ENCODE measurements around the gene ZFYVE16. TPM values are rescaled to one million over a fixed set of nuclear protein-coding genes. Genes with fewer than 3 reads are reported as not detected.

Gene ZFYVE16
- total and polyA plus RNA-seq, 10 of the 15 experiments (the other 5 are each of a cell fraction or from before 2014, with no cell fraction given) = 2.9 to 11.2 (median 7.8) TPM

- in situ Hi-C loops (cut with MboI) = no loop called here
- no peak for TF ChIP-seq BCLAF1 (IDR thresholded peaks at IDR 0.05)
- no peak for TF ChIP-seq NBN (IDR thresholded peaks at IDR 0.05)
- no peak for TF ChIP-seq REST (IDR thresholded peaks at IDR 0.05; ENCODE audit: low read depth, low read length)
- no peak for TF ChIP-seq RAD21 (IDR thresholded peaks at IDR 0.05; ENCODE audit: insufficient read depth, low read depth, low read length)
- TF ChIP-seq ZNF274 (IDR thresholded peaks at IDR 0.05; ENCODE audit: insufficient read depth, insufficient read length) = no peak
- no peak for TF ChIP-seq NFYA (IDR thresholded peaks at IDR 0.05; ENCODE audit: borderline replicate concordance, low read depth, low read length)
- no peak for TF ChIP-seq TCF3 (IDR thresholded peaks at IDR 0.05; ENCODE audit: borderline replicate concordance, insufficient read depth, low read depth, low read length)
- TF ChIP-seq ZBTB40 (IDR thresholded peaks at IDR 0.05; ENCODE audit: borderline replicate concordance) = no peak
These were observed 45.5 kb downstream of the ZFYVE16 start for GRCh38 chr5:80453366-80453765.

More at GRCh38 chr5:80453366-80453765, 45.5 kb downstream of the ZFYVE16 start:
- POLR2A ChIA-PET = interaction anchor here (0.6 kb wide), 1 partner anchor 858 kb away, joined by 5 read pairs; no protein-coding TSS in a partner anchor
- RAD21 ChIA-PET (ENCODE audit: unreplicated experiment) = interaction anchor here (1.2 kb wide), 1 partner anchor 219 kb away, joined by 3 read pairs; no protein-coding TSS in a partner anchor
- H3K36me3 ChIP-seq (ENCODE audit: control insufficient read depth in 2 of 2, insufficient read depth in 2 of 2, low read length in 1 of 2) = peaks cover 0 to 5% of the 10 kb centered on the region in 2 experiments; a peak in 1 of 4 replicates
- no peaks in the 10 kb centered on the region for H3K9me3 ChIP-seq (replicated peaks; ENCODE audit: control insufficient read depth, insufficient read depth, low read length)
- no peaks in the 10 kb centered on the region for H4K20me1 ChIP-seq (ENCODE audit: control insufficient read depth, insufficient read depth)
- intact Hi-C loops (cut with micrococcal nuclease; ENCODE audit: unreplicated experiment) = no loop called here
- H3K27me3 ChIP-seq (replicated peaks in 1 of 2; ENCODE audit: control insufficient read depth in 2 of 2, insufficient read depth in 2 of 2, low read length in 1 of 2) = no peaks in the 10 kb centered on the region
- H3K4me2 ChIP-seq (ENCODE audit: control insufficient read depth, insufficient read depth) = no peak overlapping the region
- no peak overlapping the region for H2AFZ ChIP-seq (ENCODE audit: control insufficient read depth, low read depth, low read length)
- DNase-seq (ENCODE audit: low read depth, low spot score) (no peak), ATAC-seq (no peak), FAIRE-seq (no peak)
- BruUV-seq (replicated peaks) = no TSS peak
- CTCF ChIA-PET = interaction anchor here (1.2 to 2.3 kb wide), 4 partner anchors 13 to 219 kb away, joined by 3 to 12 read pairs (median 4); no protein-coding TSS in a partner anchor
- no peak overlapping the region for H3K27ac ChIP-seq (ENCODE audit: control insufficient read depth, insufficient read depth)
- no peak overlapping the region for H3K9ac ChIP-seq (ENCODE audit: control insufficient read depth, insufficient read depth, low read length)
- H3K4me3 ChIP-seq = no peak overlapping the region
- 100% methylated on average over 2 of the region's 2 CpGs for WGBS (ENCODE audit: insufficient coverage, insufficient replicate concordance, low lambda C conversion rate, missing lambda C conversion rate)
- SMC1A ChIA-PET (ENCODE audit: uncharacterized antibody, unreplicated experiment) = interaction anchor here (1.0 to 1.8 kb wide), 4 partner anchors 12 to 286 kb away, joined by 3 to 4 read pairs (median 3); no protein-coding TSS in a partner anchor
- H3K4me1 ChIP-seq (ENCODE audit: control insufficient read depth, insufficient read depth, low read length) = no peaks in the 10 kb centered on the region
- H3K79me2 ChIP-seq (ENCODE audit: control insufficient read depth, insufficient read depth, low read length) = no peaks in the 10 kb centered on the region
